HK-2 (cell line): ENCODE results near the gene PNMA3.
"Not testable (repeated sequence)": the region's sequence is repeated elsewhere in the genome, so short reads cannot be mapped to it uniquely, and the experiment has no call there.

Experiments
- DNase-seq: peaks from one replicate; pipeline ENCODE4 v3.0.0-alpha.2; 2018; ENCODE audit not compliant: unreplicated experiment

The PNMA3 gene

DNA sequence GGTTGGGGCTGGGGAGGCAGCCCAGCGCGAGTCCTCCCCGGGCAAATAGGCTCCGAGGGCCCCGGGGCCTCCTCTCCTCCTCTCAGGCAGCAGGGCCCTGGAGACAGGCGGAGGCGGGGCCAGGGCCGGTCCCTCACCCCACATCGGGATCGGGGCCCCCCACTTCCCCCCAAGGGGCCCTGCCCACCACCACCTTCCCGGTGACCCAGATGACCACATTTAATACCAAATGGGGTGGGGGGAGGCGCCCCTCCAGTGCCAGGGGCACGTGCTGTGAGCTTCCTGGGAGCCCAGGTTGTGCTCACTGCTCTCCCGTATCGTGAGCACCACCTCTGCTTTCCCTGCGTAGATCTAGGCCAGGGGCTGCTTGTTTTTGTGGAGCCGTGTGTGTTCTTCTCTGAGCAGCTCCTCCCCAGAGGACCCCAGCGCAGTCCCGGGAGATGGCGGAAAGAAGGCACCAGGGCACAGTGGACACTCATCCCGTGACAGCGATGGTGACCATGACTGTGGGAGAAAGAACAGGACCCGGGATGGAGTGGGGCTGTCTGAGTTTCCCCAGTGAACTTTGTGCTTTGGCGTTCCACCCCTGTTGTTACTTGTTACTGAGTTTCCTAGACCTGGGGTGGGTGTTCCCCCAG lies 18.1 kb downstream of the PNMA3 start:
- no peak for DNase-seq

DNA sequence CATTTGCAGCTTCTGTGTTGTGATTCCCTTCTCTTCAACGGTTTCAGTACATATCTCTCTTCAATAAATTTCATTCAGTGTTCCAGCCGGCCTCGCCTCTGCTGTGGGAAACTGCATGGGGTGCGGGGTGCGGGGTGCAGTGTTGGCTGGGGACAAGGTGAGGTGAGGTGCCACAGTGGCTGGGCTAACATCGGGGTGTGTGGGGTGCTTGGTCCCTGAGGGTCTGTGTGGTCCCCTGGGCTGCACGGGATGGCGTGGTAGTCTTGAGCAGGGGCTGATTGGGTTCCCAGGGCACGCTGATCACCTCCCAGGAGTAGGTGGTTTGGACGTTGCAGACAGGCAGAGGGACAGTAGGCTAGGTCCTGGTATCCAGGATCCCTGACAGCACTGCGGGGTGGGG lies 18.7 kb downstream of the PNMA3 start:
- DNase-seq, result no peak

DNA sequence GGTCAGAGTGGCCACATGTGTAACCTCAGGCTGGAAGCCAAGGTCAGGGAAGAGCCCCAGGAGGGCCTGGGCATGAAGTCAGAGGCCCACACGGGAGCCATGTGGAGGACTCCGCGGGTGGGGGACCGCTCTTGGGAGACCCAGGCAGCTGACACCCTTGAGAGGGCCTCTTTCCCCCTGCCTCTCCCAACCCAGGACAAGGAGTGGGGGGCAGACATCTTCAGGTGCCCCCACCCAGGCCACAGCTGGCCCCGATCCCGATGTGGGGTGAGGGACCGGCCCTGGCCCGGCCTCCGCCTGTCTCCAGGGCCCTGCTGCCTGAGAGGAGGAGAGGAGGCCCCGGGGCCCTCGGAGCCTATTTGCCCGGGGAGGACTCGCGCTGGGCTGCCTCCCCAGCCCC lies 19.1 kb downstream of the PNMA3 start:
- no peak for DNase-seq

DNA sequence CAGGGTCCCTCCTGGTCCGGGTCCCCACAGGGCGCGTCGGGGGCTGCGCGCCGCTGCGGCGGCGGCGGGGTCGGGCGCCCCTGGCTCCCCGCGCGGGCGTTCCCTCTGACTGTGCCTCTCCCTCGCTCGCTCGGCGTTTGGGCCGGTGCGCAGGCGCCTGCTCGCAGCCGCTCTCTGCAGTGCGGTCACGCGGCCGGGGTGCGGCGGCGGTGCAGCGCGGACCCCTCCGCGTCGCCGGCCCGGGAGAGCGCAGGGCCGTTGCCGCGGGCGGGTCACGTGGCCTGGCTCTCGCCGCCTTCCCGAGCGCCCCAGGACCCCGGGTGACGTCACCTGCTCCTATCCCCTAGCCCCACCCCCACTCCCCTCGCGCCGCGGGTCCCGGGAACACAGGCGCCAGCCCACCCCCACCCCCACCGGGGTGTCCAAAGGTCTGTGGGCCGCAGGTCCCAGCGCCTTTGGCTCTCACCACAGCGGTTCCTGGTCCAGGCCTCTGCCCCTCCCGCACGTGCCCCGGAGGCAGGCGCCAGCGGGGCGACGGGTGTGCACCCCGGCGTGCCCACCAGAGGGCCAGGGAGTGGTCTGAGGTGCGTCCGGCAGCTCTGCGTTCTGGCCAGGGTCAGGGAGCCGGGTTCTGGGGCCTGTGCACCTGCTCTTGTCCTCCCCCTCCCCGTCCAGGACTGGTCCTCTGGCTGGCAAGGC lies 21.3 kb downstream of the PNMA3 start:
- not testable (repeated sequence) for DNase-seq

DNA sequence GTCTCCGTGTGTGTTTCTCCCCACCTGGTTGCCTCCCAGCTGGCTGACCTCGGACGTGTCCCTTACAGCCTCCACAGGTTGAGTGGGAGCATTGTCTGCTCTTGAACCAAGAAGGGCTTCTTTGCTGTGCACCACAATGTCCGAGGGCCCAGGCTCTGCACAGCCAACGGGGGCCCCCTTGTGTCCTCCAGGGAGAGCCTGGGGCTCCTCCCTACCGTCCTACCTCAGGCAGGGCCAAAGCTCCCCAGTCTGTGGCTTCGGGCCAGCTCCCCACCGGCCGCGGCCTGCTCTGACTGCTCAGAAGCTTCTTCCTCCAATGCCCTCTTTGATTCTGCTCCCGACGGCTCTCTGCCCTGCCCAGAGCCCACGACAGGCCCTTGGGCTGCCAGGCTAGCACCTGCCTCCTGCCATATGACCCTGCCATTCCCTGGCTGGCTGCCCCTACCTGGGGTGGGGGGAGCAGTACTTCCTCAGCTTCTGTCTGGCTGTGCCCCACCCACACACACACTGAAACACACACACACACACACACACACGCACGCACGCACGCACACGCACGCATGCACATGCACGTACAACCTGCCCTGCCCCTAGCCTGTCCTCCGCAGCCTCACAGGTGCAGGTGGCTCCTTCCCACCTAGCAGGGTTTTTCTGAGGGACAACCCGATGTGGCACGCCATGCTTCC lies 27.1 kb downstream of the PNMA3 start:
- not testable (repeated sequence) for DNase-seq

DNA sequence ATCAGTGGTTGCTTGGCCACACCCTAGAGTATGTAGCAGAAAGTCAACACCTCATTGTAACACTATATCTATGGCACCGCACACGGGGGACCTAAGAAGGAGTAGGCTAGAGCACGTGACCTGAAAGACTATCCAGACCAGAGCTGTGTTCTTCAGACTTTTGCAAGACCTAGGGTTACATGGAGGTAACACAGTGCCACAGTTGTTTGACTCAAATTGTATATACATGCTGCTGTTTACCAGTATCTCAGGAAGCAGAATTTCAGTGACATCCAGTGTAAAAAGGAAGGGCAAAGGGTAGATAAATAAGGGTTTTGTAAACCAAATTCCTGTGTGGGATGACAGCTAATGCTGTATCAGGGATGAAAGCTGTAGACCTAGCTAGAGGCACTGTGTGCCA lies 46.1 kb downstream of the PNMA3 start:
- no peak for DNase-seq

DNA sequence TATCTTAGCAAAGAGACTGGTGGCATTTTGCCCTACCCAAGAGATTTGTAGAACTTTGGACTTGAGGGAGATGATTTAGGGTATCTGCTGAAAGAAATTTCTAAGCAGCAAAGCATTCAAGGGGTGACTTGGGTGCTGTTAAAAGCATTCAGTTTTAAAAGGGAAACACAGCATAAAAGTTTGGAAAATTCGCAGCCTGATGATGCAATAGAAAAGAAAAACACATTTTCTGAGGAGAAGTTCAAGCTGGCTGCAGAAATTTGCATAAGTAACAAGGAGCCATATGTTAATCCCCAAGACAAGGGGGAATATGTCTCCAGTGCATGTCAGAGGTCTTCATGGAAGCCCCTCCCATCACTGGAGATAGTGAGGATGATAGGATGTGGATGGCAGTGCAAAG lies 48.7 kb downstream of the PNMA3 start:
- DNase-seq, result not testable (repeated sequence)

DNA sequence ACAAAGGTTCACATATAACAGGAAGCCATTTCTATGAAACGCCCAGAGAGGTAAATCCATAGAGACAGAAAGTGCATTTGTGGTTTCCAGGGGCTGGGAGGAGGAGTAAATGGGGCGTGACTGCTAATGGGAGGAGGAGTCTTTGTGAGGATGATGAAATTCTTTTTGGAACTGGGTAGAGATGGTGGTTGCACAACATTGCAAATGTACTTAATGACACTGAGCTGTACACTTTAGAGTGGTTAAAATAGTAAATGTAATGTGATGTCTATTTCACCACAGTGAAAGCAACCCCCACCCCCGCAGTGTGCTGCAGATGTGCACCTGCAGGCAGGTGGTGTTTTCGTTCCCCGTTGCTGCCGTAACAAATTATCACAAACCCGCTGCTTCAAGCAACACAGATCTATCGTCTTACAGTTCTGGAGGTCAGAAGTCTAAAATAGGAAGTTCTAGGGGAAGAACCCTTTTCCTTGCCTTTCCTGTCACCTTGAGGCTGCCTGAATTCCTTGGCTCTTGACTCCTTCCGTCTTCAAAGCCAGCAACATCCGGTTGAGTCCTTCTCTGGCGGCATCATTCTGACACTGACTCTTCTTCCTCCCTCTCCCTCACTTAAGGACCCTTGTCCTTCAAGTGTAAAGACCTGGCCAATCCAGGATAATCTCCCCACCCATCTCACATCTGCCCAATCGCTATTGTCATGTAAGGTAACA lies 50.0 kb downstream of the PNMA3 start:
- DNase-seq, result not testable (repeated sequence)
